Measurements from ENCODE around the gene SAXO2.
A peak's percentile ranks its signal among the peaks of the same experiment; 100 is the strongest.
"Not testable (repeated sequence)": the region's sequence is repeated elsewhere in the genome, so short reads cannot be mapped to it uniquely, and the experiment has no call there.

SAXO2 gene

DNA sequence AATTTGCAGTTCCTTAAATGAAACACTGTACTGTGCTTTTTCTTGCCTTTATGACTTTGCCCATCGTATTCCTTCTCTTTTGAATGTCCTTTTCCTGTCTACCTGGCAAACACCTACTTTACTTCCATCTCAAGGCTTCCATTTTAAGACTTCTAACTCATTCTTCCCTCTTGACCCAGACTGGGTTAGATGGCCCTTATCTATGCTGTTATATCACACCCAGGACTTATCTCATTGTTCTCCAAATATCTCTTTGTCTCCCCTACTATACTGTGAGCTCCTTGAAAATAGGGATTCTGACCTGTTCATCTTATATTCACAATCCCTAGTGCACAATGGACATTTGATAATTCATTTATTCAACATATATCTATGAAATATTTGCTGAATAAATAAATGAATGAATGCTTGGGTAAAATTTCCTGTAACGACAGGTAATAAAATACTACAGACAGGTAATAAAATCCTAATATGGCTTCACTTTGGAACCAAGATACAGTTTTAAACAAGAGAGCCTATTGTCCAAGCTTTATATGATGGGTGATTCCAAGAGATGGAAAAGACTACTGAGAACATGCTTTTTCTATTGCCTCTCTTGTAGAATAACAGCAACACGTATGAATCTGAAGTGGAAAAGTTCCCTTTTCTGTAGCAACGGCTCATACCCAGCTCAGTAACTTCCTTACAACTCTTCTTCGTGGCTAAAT lies 22.8 kb upstream of the SAXO2 start:
- H3K9me3 ChIP-seq (ENCODE audit: control insufficient read depth, low read length), result no peaks in the 10 kb centered on the region
- H3K4me2 ChIP-seq (ENCODE audit: low read length), result no peak overlapping the region
- H3K27ac ChIP-seq, result no peak overlapping the region
- H3K36me3 ChIP-seq (ENCODE audit: control insufficient read depth, insufficient read depth, low read length), result no peaks in the 10 kb centered on the region
- no peak overlapping the region for H3K4me3 ChIP-seq (ENCODE audit: low read depth, low read length)
- no peaks in the 10 kb centered on the region for H3K27me3 ChIP-seq (ENCODE audit: control insufficient read depth, insufficient read depth, low read length)
- no peaks in the 10 kb centered on the region for H3K79me2 ChIP-seq
- TF ChIP-seq CTCF (IDR thresholded peaks at IDR 0.05), result no peak
- no peaks in the 10 kb centered on the region for H3K4me1 ChIP-seq
- no peak overlapping the region for H3K9ac ChIP-seq
- H2AFZ ChIP-seq, result no peak overlapping the region

- not testable (repeated sequence) for H3K27ac ChIP-seq; H3K9ac ChIP-seq; H3K4me3 ChIP-seq (ENCODE audit: low read depth, low read length); H3K79me2 ChIP-seq; H3K4me2 ChIP-seq (ENCODE audit: low read length); H2AFZ ChIP-seq; H3K36me3 ChIP-seq (ENCODE audit: control insufficient read depth, insufficient read depth, low read length); H3K27me3 ChIP-seq (ENCODE audit: control insufficient read depth, insufficient read depth, low read length); H3K9me3 ChIP-seq (ENCODE audit: control insufficient read depth, low read length); H3K4me1 ChIP-seq
Observed at GRCh38 chr15:82241836-82242499, 20.6 kb upstream of the SAXO2 start.

- H3K4me3 ChIP-seq (ENCODE audit: low read depth, low read length); H3K9ac ChIP-seq; H3K79me2 ChIP-seq; H3K9me3 ChIP-seq (ENCODE audit: control insufficient read depth, low read length); H3K27ac ChIP-seq; H3K4me1 ChIP-seq; H2AFZ ChIP-seq; H3K27me3 ChIP-seq (ENCODE audit: control insufficient read depth, insufficient read depth, low read length); H3K4me2 ChIP-seq (ENCODE audit: low read length); H3K36me3 ChIP-seq (ENCODE audit: control insufficient read depth, insufficient read depth, low read length): not testable (repeated sequence)
Observed at GRCh38 chr15:82243644-82244043, 19.0 kb upstream of the SAXO2 start.

DNA sequence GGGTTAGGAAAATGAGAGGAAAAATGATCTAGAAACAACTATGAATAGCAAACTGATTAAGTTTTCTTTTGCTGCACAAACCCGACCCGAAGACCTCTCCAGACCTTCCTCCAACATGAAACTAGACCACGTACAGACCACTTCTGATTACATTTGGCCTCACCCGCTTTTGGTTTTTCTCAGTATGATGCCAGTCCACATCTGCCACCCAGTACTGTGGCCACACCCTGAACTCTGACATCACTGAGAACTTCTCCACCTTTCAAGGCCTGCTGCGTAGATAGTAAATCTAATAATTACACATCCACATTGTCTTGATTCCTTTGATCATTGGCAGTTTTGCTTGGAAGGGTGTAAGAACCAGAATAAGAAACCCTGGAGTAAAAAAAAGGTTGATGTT lies 16.7 kb upstream of the SAXO2 start:
- not testable (repeated sequence) for H3K4me1 ChIP-seq; H3K27ac ChIP-seq; H3K79me2 ChIP-seq; H3K9ac ChIP-seq; H2AFZ ChIP-seq; H3K4me2 ChIP-seq (ENCODE audit: low read length); H3K9me3 ChIP-seq (ENCODE audit: control insufficient read depth, low read length); H3K27me3 ChIP-seq (ENCODE audit: control insufficient read depth, insufficient read depth, low read length); H3K4me3 ChIP-seq (ENCODE audit: low read depth, low read length); H3K36me3 ChIP-seq (ENCODE audit: control insufficient read depth, insufficient read depth, low read length)

GRCh38 chr15:82248261-82248660 lies 14.4 kb upstream of the SAXO2 start:
- H3K79me2 ChIP-seq; H3K36me3 ChIP-seq (ENCODE audit: control insufficient read depth, insufficient read depth, low read length); H3K4me2 ChIP-seq (ENCODE audit: low read length); H3K27me3 ChIP-seq (ENCODE audit: control insufficient read depth, insufficient read depth, low read length); H3K27ac ChIP-seq; H2AFZ ChIP-seq; H3K4me1 ChIP-seq; H3K9ac ChIP-seq; H3K4me3 ChIP-seq (ENCODE audit: low read depth, low read length); H3K9me3 ChIP-seq (ENCODE audit: control insufficient read depth, low read length): not testable (repeated sequence)

GRCh38 chr15:82261566-82262421 lies 824 bp upstream of the SAXO2 start:
- H3K9ac ChIP-seq; H3K4me1 ChIP-seq; H3K79me2 ChIP-seq; H3K9me3 ChIP-seq (ENCODE audit: control insufficient read depth, low read length); H3K36me3 ChIP-seq (ENCODE audit: control insufficient read depth, insufficient read depth, low read length); H3K27me3 ChIP-seq (ENCODE audit: control insufficient read depth, insufficient read depth, low read length): not testable (repeated sequence)
- H3K27ac ChIP-seq, result peak overlapping the region; percentile 30
- peak overlapping the region; percentile 79 for H2AFZ ChIP-seq
- peak overlapping the region; percentile 79 for H3K4me3 ChIP-seq (ENCODE audit: low read depth, low read length)
- H3K4me2 ChIP-seq (ENCODE audit: low read length), result peak overlapping the region; percentile 84

GRCh38 chr15:82263350-82263749 lies 732 bp downstream of the SAXO2 start:
- Histone ChIP-seq H3K4me1 (no peaks in the 10 kb centered on the region), H3K4me2 (ENCODE audit: low read length) (peak overlapping the region; percentile 84), H3K27ac (no peak overlapping the region), H2AFZ (peak overlapping the region; percentile 79), H3K36me3 (ENCODE audit: control insufficient read depth, insufficient read depth, low read length) (no peaks in the 10 kb centered on the region), H3K79me2 (no peaks in the 10 kb centered on the region), H3K27me3 (ENCODE audit: control insufficient read depth, insufficient read depth, low read length) (no peaks in the 10 kb centered on the region), H3K9me3 (ENCODE audit: control insufficient read depth, low read length) (no peaks in the 10 kb centered on the region), H3K4me3 (ENCODE audit: low read depth, low read length) (peak overlapping the region; percentile 79), H3K9ac (no peak overlapping the region)
- TF ChIP-seq CTCF (IDR thresholded peaks at IDR 0.05), result no peak

- H3K4me3 ChIP-seq (ENCODE audit: low read depth, low read length), result not testable (repeated sequence)
Observed at GRCh38 chr15:82267137-82267536, 4.5 kb downstream of the SAXO2 start.

DNA sequence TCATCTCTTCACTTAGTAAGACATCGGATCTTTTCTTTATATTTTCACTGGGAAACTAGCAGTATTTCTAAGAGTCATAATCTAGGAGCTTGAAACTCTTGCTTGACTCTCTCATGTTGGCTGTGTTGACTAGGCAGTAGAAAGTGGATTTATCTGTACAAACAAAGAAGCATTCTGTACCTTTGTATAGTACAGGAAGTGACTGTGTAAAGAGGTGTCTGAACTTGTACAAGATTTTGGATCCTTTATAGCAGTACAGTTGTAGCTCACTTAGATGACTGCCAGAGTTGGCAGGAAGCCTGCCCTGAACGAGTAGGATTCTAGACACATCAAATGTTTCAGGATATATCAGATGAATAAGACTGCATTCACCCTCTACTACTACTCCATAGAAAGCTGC lies 5.8 kb downstream of the SAXO2 start:
- not testable (repeated sequence) for H3K9ac ChIP-seq; H3K36me3 ChIP-seq (ENCODE audit: control insufficient read depth, insufficient read depth, low read length); H2AFZ ChIP-seq; H3K27me3 ChIP-seq (ENCODE audit: control insufficient read depth, insufficient read depth, low read length); H3K4me3 ChIP-seq (ENCODE audit: low read depth, low read length); H3K27ac ChIP-seq; H3K4me1 ChIP-seq; H3K9me3 ChIP-seq (ENCODE audit: control insufficient read depth, low read length); H3K79me2 ChIP-seq; H3K4me2 ChIP-seq (ENCODE audit: low read length)

More at GRCh38 chr15:82267137-82267536, 4.5 kb downstream of the SAXO2 start:
- H3K9me3 ChIP-seq (ENCODE audit: control insufficient read depth, low read length); H3K79me2 ChIP-seq; H3K27ac ChIP-seq; H3K4me2 ChIP-seq (ENCODE audit: low read length); H2AFZ ChIP-seq; H3K4me1 ChIP-seq; H3K9ac ChIP-seq; H3K27me3 ChIP-seq (ENCODE audit: control insufficient read depth, insufficient read depth, low read length); H3K36me3 ChIP-seq (ENCODE audit: control insufficient read depth, insufficient read depth, low read length): not testable (repeated sequence)
